HEK293 (cell line): ENCODE measurements around the gene NIPBL.
A peak's percentile ranks its signal among the peaks of the same experiment; 100 is the strongest.

Experiments used
- CTCF ChIA-PET: fragments of 350-600 bp; formaldehyde crosslinking; extraction: SDS; loops from one replicate; lab custom pipeline; 2021; ENCODE audit warnings: antibody characterized with exemption; lab: Yijun Ruan, JAX
- POLR2A ChIA-PET: fragments of 300-600 bp; formaldehyde crosslinking; extraction: SDS; loops from one replicate; lab custom pipeline; 2020; ENCODE audit warnings: antibody characterized with exemption, inconsistent platforms; lab: Yijun Ruan, JAX
- H3K27ac ChIP-seq: fragments of 200-500 bp; sonication (Bioruptor generic); 2 replicates; pipeline ENCODE4 v1.5.1; 2014; ENCODE audit warnings: low read depth, low read length, control low read depth, inconsistent platforms; ENCODE audit errors: extremely low read depth
- H3K36me3 ChIP-seq, 2 experiments: fragments of 200-500 bp in 1 of 2; sonication (Bioruptor generic) in 1 of 2; 1 replicate in 1 of 2; 2 replicates in 1 of 2; pipeline ENCODE4 v1.5.1; 2014 to 2017; ENCODE audit warnings: inconsistent platforms in 2 of 2, low read length in 2 of 2; ENCODE audit not compliant: control insufficient read depth in 2 of 2, insufficient read depth in 1 of 2
- H3K4me1 ChIP-seq: fragments of 200-500 bp; sonication (Bioruptor generic); 2 replicates; pipeline ENCODE4 v1.5.1; 2014; ENCODE audit warnings: mild to moderate bottlenecking, low read length, inconsistent platforms; ENCODE audit not compliant: control insufficient read depth, insufficient read depth
- H3K4me3 ChIP-seq: 2 replicates; pipeline ENCODE4 v1.5.1; 2011; ENCODE audit warnings: low read depth, mild to moderate bottlenecking, control low read depth, low read length, moderate library complexity
- H3K9me3 ChIP-seq: fragments of 200-500 bp; sonication (Bioruptor generic); 2 replicates; pipeline ENCODE4 v1.5.1; 2014; ENCODE audit warnings: low read depth, low read length, inconsistent platforms; ENCODE audit not compliant: control insufficient read depth, insufficient read depth
- GLI4 ChIP-seq: fragments of 450-650 bp; formaldehyde crosslinking; IDR thresholded peaks from 2 replicates; pipeline ENCODE4 v1.5.1; 2016; ENCODE audit warnings: missing biosample characterization, missing genetic modification characterization
- GLIS1 ChIP-seq: fragments of 450-650 bp; formaldehyde crosslinking; IDR thresholded peaks from 2 replicates; pipeline ENCODE4 v1.5.1; 2016; ENCODE audit warnings: missing biosample characterization, missing genetic modification characterization
- HOXD13 ChIP-seq: sonication (generic); formaldehyde crosslinking; IDR thresholded peaks from 2 replicates; pipeline ENCODE4 v1.8.0; 2022; ENCODE audit warnings: missing genetic modification reagents, borderline replicate concordance
- MZF1 ChIP-seq: fragments of 450-650 bp; formaldehyde crosslinking; IDR thresholded peaks from 2 replicates; pipeline ENCODE4 v1.5.1; 2017; ENCODE audit warnings: missing biosample characterization, missing genetic modification characterization, borderline replicate concordance
- OSR2 ChIP-seq: fragments of 450-650 bp; formaldehyde crosslinking; IDR thresholded peaks from 2 replicates; pipeline ENCODE4 v1.5.1; 2016; ENCODE audit warnings: missing biosample characterization, missing genetic modification characterization
- PRDM2 ChIP-seq: fragments of 450-650 bp; formaldehyde crosslinking; IDR thresholded peaks from 2 replicates; pipeline ENCODE4 v1.5.1; 2016; ENCODE audit warnings: missing biosample characterization, missing genetic modification characterization, borderline replicate concordance
- PRDM6 ChIP-seq: fragments of 450-650 bp; formaldehyde crosslinking; IDR thresholded peaks from 2 replicates; pipeline ENCODE4 v1.5.1; 2017; ENCODE audit warnings: missing biosample characterization, missing genetic modification characterization
- SCRT1 ChIP-seq: fragments of 450-650 bp; formaldehyde crosslinking; IDR thresholded peaks from 2 replicates; pipeline ENCODE4 v1.5.1; 2016; ENCODE audit warnings: missing biosample characterization, missing genetic modification characterization, borderline replicate concordance
- SP2 ChIP-seq: fragments of 450-650 bp; formaldehyde crosslinking; IDR thresholded peaks from 2 replicates; pipeline ENCODE4 v1.5.1; 2016; ENCODE audit warnings: missing biosample characterization, missing genetic modification characterization
- SP7 ChIP-seq: fragments of 450-650 bp; formaldehyde crosslinking; IDR thresholded peaks from 2 replicates; pipeline ENCODE4 v1.5.1; 2016; ENCODE audit warnings: missing biosample characterization, missing genetic modification characterization
- TRIM28 ChIP-seq: IDR thresholded peaks from 2 replicates; pipeline ENCODE4 v1.6.1; 2011; ENCODE audit warnings: low read length, control low read depth, borderline replicate concordance
- YY1 ChIP-seq: fragments of 450-650 bp; formaldehyde crosslinking; IDR thresholded peaks from 2 replicates; pipeline ENCODE4 v1.5.1; 2018; ENCODE audit warnings: missing biosample characterization, missing genetic modification characterization
- ZBTB17 ChIP-seq: fragments of 450-650 bp; formaldehyde crosslinking; IDR thresholded peaks from 2 replicates; pipeline ENCODE4 v1.5.1; 2016; ENCODE audit warnings: missing biosample characterization, missing genetic modification characterization
- ZBTB26 ChIP-seq: fragments of 450-650 bp; formaldehyde crosslinking; optimal IDR thresholded peaks from 2 replicates; pipeline ENCODE3; 2016; ENCODE audit warnings: missing biosample characterization, mild to moderate bottlenecking, missing genetic modification characterization
- ZNF211 ChIP-seq: fragments of 450-650 bp; formaldehyde crosslinking; IDR thresholded peaks from 2 replicates; pipeline ENCODE4 v1.5.1; 2016; ENCODE audit warnings: low read depth, missing biosample characterization, missing genetic modification characterization
- ZNF23 ChIP-seq: fragments of 450-650 bp; formaldehyde crosslinking; IDR thresholded peaks from 2 replicates; pipeline ENCODE4 v1.5.1; 2016; ENCODE audit warnings: missing biosample characterization, missing genetic modification characterization, borderline replicate concordance
- ZNF24 ChIP-seq: fragments of 450-650 bp; formaldehyde crosslinking; IDR thresholded peaks from 2 replicates; pipeline ENCODE4 v1.5.1; 2016; ENCODE audit warnings: missing biosample characterization, missing genetic modification characterization
- ZNF560 ChIP-seq: fragments of 450-650 bp; formaldehyde crosslinking; IDR thresholded peaks from 2 replicates; pipeline ENCODE4 v1.5.1; 2017; ENCODE audit warnings: missing biosample characterization, missing genetic modification characterization, borderline replicate concordance
- ZNF561 ChIP-seq: fragments of 450-650 bp; IDR thresholded peaks from 2 replicates; pipeline ENCODE4 v1.5.1; 2018; ENCODE audit warnings: missing biosample characterization, missing genetic modification characterization, borderline replicate concordance
- ZNF600 ChIP-seq: fragments of 450-650 bp; formaldehyde crosslinking; IDR thresholded peaks from 2 replicates; pipeline ENCODE4 v1.5.1; 2016; ENCODE audit warnings: missing biosample characterization, missing genetic modification characterization
- ZNF621 ChIP-seq: fragments of 450-650 bp; formaldehyde crosslinking; IDR thresholded peaks from 2 replicates; pipeline ENCODE4 v1.5.1; 2017; ENCODE audit warnings: missing biosample characterization, missing genetic modification characterization
- ZNF792 ChIP-seq: fragments of 450-650 bp; formaldehyde crosslinking; IDR thresholded peaks from 2 replicates; pipeline ENCODE4 v1.5.1; 2016; ENCODE audit warnings: missing biosample characterization, missing genetic modification characterization

NIPBL gene

GRCh38 chr5:36939969-36940858 lies 63.6 kb downstream of the NIPBL start:
- no peak overlapping the region for H3K4me3 ChIP-seq
- ChIA-PET CTCF (interaction anchor here (1.0 to 1.3 kb wide), 3 partner anchors 24 to 202 kb away, joined by 3 to 4 read pairs (median 3); no protein-coding TSS in a partner anchor), POLR2A (no interaction called here)
- H3K4me1 ChIP-seq = peaks cover 30% of the 10 kb centered on the region
- no peaks in the 10 kb centered on the region for H3K36me3 ChIP-seq
- no peaks in the 10 kb centered on the region for H3K9me3 ChIP-seq
- no peak overlapping the region for H3K27ac ChIP-seq
- no peak for TF ChIP-seq TRIM28
- no peak for TF ChIP-seq GLIS1
- no peak for TF ChIP-seq GLI4 (tag by site-specific recombination)
- no peak for TF ChIP-seq ZNF211 (tag by site-specific recombination)
- peak; percentile 27 for TF ChIP-seq PRDM6 (tag by site-specific recombination)
- peak; percentile 68; the same call in 1 of the 2 replicates for TF ChIP-seq MZF1 (tag by site-specific recombination)
- no peak for TF ChIP-seq ZBTB17 (tag by site-specific recombination)
- TF ChIP-seq HOXD13 (CRISPR knock-in tag) = no peak
- no peak for TF ChIP-seq ZNF792 (tag by site-specific recombination)
- TF ChIP-seq ZNF621 (tag by site-specific recombination) = no peak
- no peak for TF ChIP-seq ZNF23 (tag by site-specific recombination)
- TF ChIP-seq ZNF600 = peak; percentile 59; the same call in 1 of the 2 replicates
- TF ChIP-seq SCRT1 = no peak
- no peak for TF ChIP-seq ZBTB26
- no peak for TF ChIP-seq ZNF560 (tag by site-specific recombination)

GRCh38 chr5:36943584-36943983 lies 67.0 kb downstream of the NIPBL start:
- Histone ChIP-seq H3K4me1 (peaks cover 47% of the 10 kb centered on the region), H3K4me3 (no peak overlapping the region), H3K36me3 (no peaks in the 10 kb centered on the region), H3K9me3 (no peaks in the 10 kb centered on the region), H3K27ac (no peak overlapping the region)
- ChIA-PET POLR2A (no interaction called here), CTCF (no interaction called here)
- TF ChIP-seq SP2 (tag by site-specific recombination) = no peak
- TF ChIP-seq ZNF561 (tag by site-specific recombination) = no peak
- no peak for TF ChIP-seq PRDM2
- no peak for TF ChIP-seq SP7
- no peak for TF ChIP-seq YY1 (tag by site-specific recombination)
- TF ChIP-seq ZBTB17 (tag by site-specific recombination) = 0 out of 2 replicates have a peak, but pooled peaks have one; percentile 29
- TF ChIP-seq ZNF24 = no peak
- peak; percentile 41; the same call in 1 of the 2 replicates for TF ChIP-seq ZNF600
- TF ChIP-seq OSR2 (tag by site-specific recombination) = peak; percentile 58
